KMS-11 (cell line): ENCODE results near the gene U2AF2.

Experiments used
- H2AFZ ChIP-seq: fragments of 200-600 bp; sonication (generic); 2 replicates; pipeline ENCODE4 v1.6.1; 2016; ENCODE audit warnings: antibody characterized with exemption, mixed run types, low read depth
- H3K27ac ChIP-seq: fragments of 200-600 bp; sonication (generic); 2 replicates; pipeline ENCODE4 v1.6.1; 2016; ENCODE audit warnings: mild to moderate bottlenecking, mixed run types
- H3K27me3 ChIP-seq: fragments of 200-600 bp; sonication (generic); 2 replicates; pipeline ENCODE4 v1.6.1; 2017; ENCODE audit warnings: mild to moderate bottlenecking, low read depth, mixed run types, moderate library complexity; ENCODE audit not compliant: insufficient read depth
- H3K36me3 ChIP-seq: fragments of 200-600 bp; sonication (generic); 2 replicates; pipeline ENCODE4 v1.6.1; 2017; ENCODE audit warnings: mild to moderate bottlenecking, mixed run types; ENCODE audit not compliant: insufficient read depth
- H3K4me1 ChIP-seq: fragments of 200-600 bp; sonication (generic); 2 replicates; pipeline ENCODE4 v1.6.1; 2016; ENCODE audit warnings: mild to moderate bottlenecking, low read depth, mixed run types; ENCODE audit not compliant: poor library complexity, severe bottlenecking
- H3K4me2 ChIP-seq: fragments of 200-600 bp; sonication (generic); 2 replicates; pipeline ENCODE4 v1.7.0; 2016; ENCODE audit warnings: mild to moderate bottlenecking, mixed run types
- H3K4me3 ChIP-seq: fragments of 200-600 bp; sonication (generic); IDR thresholded peaks from 2 replicates; pipeline ENCODE4 v1.6.1; 2017; ENCODE audit warnings: low read depth, low read length, mixed read lengths; ENCODE audit not compliant: insufficient read depth
- H3K79me2 ChIP-seq: fragments of 200-600 bp; sonication (generic); 2 replicates; pipeline ENCODE4 v1.6.1; 2016; ENCODE audit warnings: low read depth, mixed run types; ENCODE audit not compliant: insufficient read depth
- H3K9ac ChIP-seq: fragments of 200-600 bp; sonication (generic); 2 replicates; pipeline ENCODE4 v1.6.1; 2016; ENCODE audit warnings: mild to moderate bottlenecking, mixed run types
- H4K20me1 ChIP-seq: fragments of 200-600 bp; sonication (generic); 2 replicates; pipeline ENCODE4 v1.6.1; 2016; ENCODE audit warnings: mild to moderate bottlenecking, mixed run types; ENCODE audit not compliant: insufficient read depth
- CTCF ChIP-seq: fragments of 200-600 bp; sonication (generic); conservative IDR thresholded peaks from 2 replicates; pipeline ENCODE4 v1.6.1; 2017; ENCODE audit warnings: low read depth, mild to moderate bottlenecking, antibody characterized with exemption, low read length, moderate library complexity, mixed read lengths

Gene U2AF2

GRCh38 chr19:55640043-55640576 lies 14.7 kb upstream of the U2AF2 start:
- Histone ChIP-seq H3K79me2 (peaks cover 47% of the 10 kb centered on the region), H4K20me1 (no peaks in the 10 kb centered on the region), H3K36me3 (no peaks in the 10 kb centered on the region), H3K9ac (no peak overlapping the region), H3K27me3 (no peaks in the 10 kb centered on the region), H3K27ac (no peak overlapping the region; the same call in 1 of the 2 replicates), H3K4me1 (peaks cover 27% of the 10 kb centered on the region), H2AFZ (peak overlapping the region; percentile 34; the same call in 1 of the 2 replicates), H3K4me3 (no peak overlapping the region), H3K4me2 (peak overlapping the region; percentile 22; the same call in 1 of the 2 replicates)
- TF ChIP-seq CTCF: no peak

- Histone ChIP-seq H3K79me2 (peaks cover 47% of the 10 kb centered on the region), H3K4me3 (no peak within 1 kb of the TSS), H4K20me1 (no peaks in the 10 kb centered on the region), H3K4me1 (peaks cover 25% of the 10 kb centered on the region), H3K9ac (peak within 1 kb of the TSS; percentile 87), H3K4me2 (peak within 1 kb of the TSS; percentile 99), H3K36me3 (no peaks in the 10 kb centered on the region), H3K27me3 (no peaks in the 10 kb centered on the region), H2AFZ (peak within 1 kb of the TSS; percentile 34), H3K27ac (peak within 1 kb of the TSS; percentile 81)
- TF ChIP-seq CTCF: no peak
Measured at GRCh38 chr19:55640577-55641425, 14.0 kb upstream of the U2AF2 start, which contains the start of gene ZNF580. Gene ZNF580 (plus strand): TSS chr19:55641002. CDS start chr19:55642509, 1,507 bp downstream.

GRCh38 chr19:55641426-55642152 lies 13.2 kb upstream of the U2AF2 start:
- Histone ChIP-seq H2AFZ (peak overlapping the region; percentile 34), H3K36me3 (no peaks in the 10 kb centered on the region), H3K27me3 (no peaks in the 10 kb centered on the region), H3K4me2 (peak overlapping the region; percentile 99), H3K9ac (peak overlapping the region; percentile 87), H3K27ac (peak overlapping the region; percentile 81), H4K20me1 (no peaks in the 10 kb centered on the region), H3K4me3 (no peak overlapping the region), H3K4me1 (peaks cover 22% of the 10 kb centered on the region), H3K79me2 (peaks cover 43% of the 10 kb centered on the region)
- no peak for TF ChIP-seq CTCF

- Histone ChIP-seq H3K36me3 (no peaks in the 10 kb centered on the region), H3K27ac (peak overlapping the region; percentile 81), H4K20me1 (no peaks in the 10 kb centered on the region), H3K79me2 (peaks cover 40% of the 10 kb centered on the region), H3K27me3 (no peaks in the 10 kb centered on the region), H3K9ac (peak overlapping the region; percentile 87), H3K4me3 (no peak overlapping the region), H3K4me2 (peak overlapping the region; percentile 99), H2AFZ (no peak overlapping the region; the same call in 1 of the 2 replicates), H3K4me1 (peaks cover 22% of the 10 kb centered on the region)
- TF ChIP-seq CTCF: no peak
Measured at GRCh38 chr19:55642153-55643002, 12.5 kb upstream of the U2AF2 start.
